ENCODE results near the gene SLC35A3.
"Not testable (repeated sequence)": the region's sequence is repeated elsewhere in the genome, so short reads cannot be mapped to it uniquely, and the experiment has no call there.

Gene SLC35A3

GRCh38 chr1:100036718-100037655 is 67.2 kb downstream of the SLC35A3 start:
- DNase-seq: peak in 1 of 2 experiments; percentile 22

- no peak for DNase-seq
Observed at GRCh38 chr1:100037656-100037926, 67.8 kb downstream of the SLC35A3 start.

GRCh38 chr1:100037927-100038659 is 68.3 kb downstream of the SLC35A3 start:
- DNase-seq: peak; percentile 60 to 79

GRCh38 chr1:100038660-100039287 is 69.0 kb downstream of the SLC35A3 start:
- peak; percentile 38 to 56 for DNase-seq

- no peak for DNase-seq
Observed at GRCh38 chr1:100039591-100039990, 69.8 kb downstream of the SLC35A3 start.

GRCh38 chr1:100045206-100045605 is 75.4 kb downstream of the SLC35A3 start:
- DNase-seq: no peak

- not testable (repeated sequence) for DNase-seq
Observed at GRCh38 chr1:100047235-100047708, 77.5 kb downstream of the SLC35A3 start.

- no peak for DNase-seq
Observed at GRCh38 chr1:100050139-100050538, 80.3 kb downstream of the SLC35A3 start.

GRCh38 chr1:100051401-100051800 is 81.6 kb downstream of the SLC35A3 start:
- no peak for DNase-seq

GRCh38 chr1:100051893-100052292 is 82.1 kb downstream of the SLC35A3 start:
- DNase-seq: no peak

GRCh38 chr1:100053119-100053518 is 83.3 kb downstream of the SLC35A3 start:
- no peak for DNase-seq

- DNase-seq: no peak
Observed at GRCh38 chr1:100053727-100054126, 83.9 kb downstream of the SLC35A3 start.

GRCh38 chr1:100061681-100062080 is 91.9 kb downstream of the SLC35A3 start:
- no peak for DNase-seq

GRCh38 chr1:100065183-100065968 is 95.6 kb downstream of the SLC35A3 start:
- no peak for DNase-seq

GRCh38 chr1:100065969-100066227 is 96.1 kb downstream of the SLC35A3 start:
- no peak for DNase-seq

GRCh38 chr1:100070201-100070939 is 100.6 kb downstream of the SLC35A3 start:
- no peak for DNase-seq

- no peak for DNase-seq
Observed at GRCh38 chr1:100073531-100073930, 103.7 kb downstream of the SLC35A3 start.

GRCh38 chr1:100074604-100075395 is 105.0 kb downstream of the SLC35A3 start:
- DNase-seq: no peak

GRCh38 chr1:100075773-100076172 is 106.0 kb downstream of the SLC35A3 start:
- DNase-seq: no peak

- no peak for DNase-seq
Observed at GRCh38 chr1:100076319-100076718, 106.5 kb downstream of the SLC35A3 start.

GRCh38 chr1:100076744-100077143 is 106.9 kb downstream of the SLC35A3 start:
- no peak for DNase-seq

Measured in NCI-H524 (cell line).